ENCODE results near the gene PRR29.

The PRR29 gene

GRCh38 chr17:63998050-63998720 is at the start of gene PRR29:
Gene PRR29, plus strand, starts transcription at chr17:63998351. Its CDS starts 14 bp downstream, at chr17:63998365.
- in situ Hi-C loops (cut with MboI; ENCODE audit: low sequenced_read_pairs): no loop called here

- in situ Hi-C loops (cut with MboI; ENCODE audit: low sequenced_read_pairs): no loop called here
These were observed 49.6 kb upstream of the PRR29 start for GRCh38 chr17:63948521-63948920.

GRCh38 chr17:63949576-63950250 is 48.4 kb upstream of the PRR29 start:
- in situ Hi-C loops (cut with MboI; ENCODE audit: low sequenced_read_pairs): no loop called here

DNA sequence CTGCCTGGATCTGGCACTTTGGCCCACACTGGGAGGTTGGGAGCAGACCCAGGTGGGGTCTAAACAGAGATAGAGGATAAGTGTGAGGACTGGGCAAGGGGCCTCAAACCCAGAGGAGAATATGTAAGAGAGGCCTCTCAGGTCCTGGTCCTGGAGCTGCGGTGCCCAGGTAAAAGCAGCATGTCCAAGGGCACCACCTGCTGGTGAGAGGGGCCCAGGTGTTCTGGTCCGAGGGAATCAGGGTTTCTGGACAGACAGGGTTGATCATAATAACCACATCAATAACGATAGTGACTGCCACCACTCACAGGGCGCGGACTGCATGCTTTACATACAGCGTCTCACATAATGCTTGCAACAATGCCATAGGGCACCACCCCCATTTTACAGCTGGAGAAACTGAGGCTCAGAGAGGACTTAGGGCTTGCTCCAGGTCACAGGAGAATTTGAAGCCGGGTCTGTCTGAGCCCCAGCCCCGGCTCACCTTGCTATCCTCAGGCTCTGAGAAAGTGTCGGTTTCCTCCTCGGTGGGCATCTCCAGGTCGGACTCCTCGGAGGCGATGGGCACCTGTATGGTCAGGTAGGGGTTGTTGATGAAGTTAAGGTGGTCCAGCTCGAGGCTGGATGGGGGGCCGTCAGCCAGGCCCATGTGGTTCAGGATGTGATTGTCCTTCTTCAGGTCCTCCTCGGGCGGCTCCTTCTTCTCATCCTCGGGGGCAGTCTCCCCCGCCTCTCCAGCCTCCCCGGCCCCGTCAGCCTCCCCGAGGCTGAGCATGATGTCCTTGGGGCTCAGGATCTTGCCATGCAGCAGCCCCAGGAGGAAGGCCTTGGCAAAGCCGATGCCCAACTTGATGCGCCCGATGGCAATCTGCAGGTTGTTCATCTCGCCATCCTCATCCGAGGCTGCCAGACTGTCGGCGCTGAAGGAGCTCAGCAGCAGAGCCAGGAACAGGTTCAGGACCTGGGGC is 46.9 kb upstream of the PRR29 start:
- in situ Hi-C loops (cut with MboI; ENCODE audit: low sequenced_read_pairs): no loop called here

DNA sequence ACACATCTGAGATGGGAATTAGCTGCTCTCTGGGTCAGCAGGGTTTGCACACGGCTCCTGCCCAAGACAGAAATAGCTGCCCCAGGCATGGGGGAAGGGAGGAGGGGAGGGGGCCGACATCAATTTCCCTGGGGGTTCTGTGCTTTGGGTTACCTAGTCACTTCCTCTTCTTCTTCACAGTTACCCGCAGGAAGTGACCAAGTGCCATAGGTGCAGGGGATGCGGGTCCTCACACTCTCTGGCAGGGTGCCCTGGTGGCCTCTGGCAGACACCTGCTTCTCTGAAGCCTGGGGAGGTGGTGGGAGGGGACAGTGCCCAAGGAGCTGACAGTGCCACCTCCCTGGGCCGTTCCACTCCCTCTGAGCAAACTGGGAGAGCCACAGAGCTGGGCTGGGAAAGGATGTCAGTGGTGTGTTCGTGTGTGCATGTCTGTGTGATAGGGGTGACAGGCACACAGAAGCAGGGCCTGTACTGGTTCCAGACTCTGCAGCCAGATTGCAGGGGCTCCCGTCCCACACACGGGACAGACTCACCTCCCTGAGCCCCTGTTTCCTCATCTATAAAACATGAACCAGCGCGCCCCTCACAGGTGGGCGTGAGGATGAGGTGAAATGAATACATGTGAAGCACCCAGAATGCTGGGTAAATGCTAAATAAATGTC is 43.6 kb upstream of the PRR29 start:
- in situ Hi-C loops (cut with MboI; ENCODE audit: low sequenced_read_pairs): no loop called here

DNA sequence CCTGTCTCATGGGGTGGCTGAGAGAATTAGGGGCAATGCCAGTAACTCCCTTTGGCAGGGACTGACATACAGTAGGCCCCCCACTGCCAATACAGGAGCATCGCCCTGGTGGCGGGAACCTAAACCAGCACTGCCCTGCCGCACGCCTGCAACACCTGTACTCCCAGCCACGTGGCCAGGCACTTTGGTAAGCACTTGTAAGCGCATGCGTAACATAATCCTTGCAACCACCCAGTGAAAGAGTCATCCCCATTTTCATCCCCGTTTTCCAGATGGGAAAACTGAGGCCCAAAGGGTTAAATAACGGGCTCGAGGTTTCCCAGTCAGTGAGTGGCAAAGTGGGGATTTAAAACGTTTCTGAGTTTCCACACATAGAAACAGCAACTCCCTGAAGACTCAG is 42.9 kb upstream of the PRR29 start:
- in situ Hi-C loops (cut with MboI; ENCODE audit: low sequenced_read_pairs): no loop called here

GRCh38 chr17:63955791-63956190 is 42.4 kb upstream of the PRR29 start:
- in situ Hi-C loops (cut with MboI; ENCODE audit: low sequenced_read_pairs): no loop called here

DNA sequence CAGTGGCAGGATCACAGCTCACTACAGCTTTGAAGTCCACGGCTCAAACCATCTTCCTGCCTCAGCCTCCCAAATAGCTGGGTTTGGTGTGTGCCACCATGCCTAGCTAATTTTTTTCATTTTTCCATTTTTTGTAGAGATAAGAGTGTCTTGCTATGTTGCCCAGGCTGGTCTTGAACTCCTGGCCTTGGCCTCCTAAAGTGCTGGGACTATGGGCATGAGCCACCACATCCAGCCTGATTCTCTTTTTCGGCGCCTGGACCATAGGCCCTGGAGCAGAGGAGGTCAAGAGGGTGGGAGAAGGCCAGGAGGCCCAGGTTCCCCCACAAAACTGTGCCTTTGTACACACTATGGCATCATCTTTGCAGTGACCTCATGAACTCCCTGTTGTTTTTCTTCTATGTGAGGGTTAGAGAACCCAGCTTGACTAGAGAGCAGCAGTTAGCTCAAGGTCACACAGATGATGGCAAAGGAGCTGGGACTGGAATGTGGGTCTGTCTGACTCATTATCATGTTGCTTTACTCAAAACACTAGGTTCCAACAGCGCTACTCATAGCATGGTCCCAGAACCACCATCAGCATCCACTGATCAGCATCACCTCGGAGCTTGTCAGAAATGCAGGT is 41.7 kb upstream of the PRR29 start:
- in situ Hi-C loops (cut with MboI; ENCODE audit: low sequenced_read_pairs): no loop called here

DNA sequence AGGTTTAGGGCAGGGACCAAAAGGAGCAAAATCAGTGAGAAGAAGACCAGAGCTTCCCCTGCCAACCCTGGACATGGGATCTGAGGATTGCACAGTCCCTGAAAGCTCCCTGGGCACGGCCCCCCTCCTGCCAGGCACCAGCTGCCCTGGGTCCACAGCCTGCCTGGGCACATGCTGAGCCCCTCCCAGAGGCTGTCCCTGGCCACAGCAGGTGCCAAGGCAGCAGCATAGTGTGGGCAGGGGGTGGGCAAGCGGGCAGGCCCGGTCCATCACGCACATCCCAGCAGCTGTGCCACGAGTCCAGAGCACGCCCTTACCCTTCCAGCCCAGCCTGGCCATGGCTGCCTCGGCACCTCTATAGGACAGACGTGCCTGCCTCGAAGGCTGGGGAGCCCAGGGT is 38.1 kb upstream of the PRR29 start:
- in situ Hi-C loops (cut with MboI; ENCODE audit: low sequenced_read_pairs): no loop called here

DNA sequence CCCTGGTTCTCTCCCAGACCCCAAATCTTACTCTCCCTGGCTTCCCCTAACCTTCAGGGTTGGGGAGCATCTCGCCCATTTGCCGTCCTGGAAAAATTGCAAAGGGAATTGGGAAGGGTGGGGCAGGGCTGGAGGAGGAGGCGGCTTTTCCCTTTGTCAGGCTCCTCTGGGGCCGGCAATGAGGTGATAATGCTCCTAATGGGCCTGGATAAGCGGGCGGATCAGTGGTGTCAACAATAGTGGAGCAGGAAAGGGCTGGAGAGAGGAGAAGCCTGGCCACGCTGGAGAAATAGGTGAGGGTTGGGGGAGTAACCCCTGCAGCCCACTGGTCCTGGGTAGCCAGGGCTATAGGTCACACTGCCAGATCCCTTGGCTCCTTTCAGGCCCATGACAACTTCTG is 37.7 kb upstream of the PRR29 start:
- in situ Hi-C loops (cut with MboI; ENCODE audit: low sequenced_read_pairs): no loop called here

- in situ Hi-C loops (cut with MboI; ENCODE audit: low sequenced_read_pairs): no loop called here
These were observed 36.6 kb upstream of the PRR29 start for GRCh38 chr17:63961355-63962212.

- in situ Hi-C loops (cut with MboI; ENCODE audit: low sequenced_read_pairs): no loop called here
These were observed 35.8 kb upstream of the PRR29 start for GRCh38 chr17:63962298-63962744.

- in situ Hi-C loops (cut with MboI; ENCODE audit: low sequenced_read_pairs): no loop called here
These were observed 35.0 kb upstream of the PRR29 start for GRCh38 chr17:63963123-63963522.

GRCh38 chr17:63966646-63967264 is 31.4 kb upstream of the PRR29 start:
- in situ Hi-C loops (cut with MboI; ENCODE audit: low sequenced_read_pairs): no loop called here

- in situ Hi-C loops (cut with MboI; ENCODE audit: low sequenced_read_pairs): no loop called here
These were observed 30.2 kb upstream of the PRR29 start for GRCh38 chr17:63967953-63968352.

GRCh38 chr17:63969278-63969677 is 28.9 kb upstream of the PRR29 start:
- in situ Hi-C loops (cut with MboI; ENCODE audit: low sequenced_read_pairs): no loop called here

- in situ Hi-C loops (cut with MboI; ENCODE audit: low sequenced_read_pairs): no loop called here
These were observed 25.4 kb upstream of the PRR29 start, which contains the start of gene SCN4A for GRCh38 chr17:63972796-63973195. Gene SCN4A, minus strand, starts transcription at chr17:63972918. Its CDS starts 77 bp downstream, at chr17:63972841.

GRCh38 chr17:63973247-63973646 is 24.9 kb upstream of the PRR29 start:
- in situ Hi-C loops (cut with MboI; ENCODE audit: low sequenced_read_pairs): no loop called here

Data from HL-60/S4 treated with retinoic acid at 250 ng/mL for 4 days and 3 days (cell line).